ENCODE results near the gene TFF3.

TFF3 gene

DNA sequence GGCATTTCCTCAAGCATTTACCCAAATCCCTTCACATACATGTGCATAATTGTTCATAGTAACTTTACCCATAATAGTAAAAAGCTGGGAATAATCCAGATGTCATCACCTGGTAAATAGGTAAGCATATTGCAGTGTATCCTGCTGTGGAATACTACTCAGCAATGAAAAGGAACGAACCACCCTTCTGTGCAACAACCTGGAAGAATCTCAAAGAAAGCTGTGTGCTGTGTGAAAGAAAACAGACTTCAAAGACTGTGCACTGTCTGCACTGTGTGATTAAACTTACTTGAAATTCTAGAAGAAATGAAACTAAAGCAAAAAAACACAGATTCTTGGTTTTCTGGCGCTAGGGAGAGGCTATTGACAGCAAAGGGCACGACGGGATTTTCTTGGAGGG, 22.1 kb upstream of the TFF3 start:
- H3K9me3 ChIP-seq (ENCODE audit: low read depth, low read length), result no peaks in the 10 kb centered on the region
- TF ChIP-seq POLR2AphosphoS5 (IDR thresholded peaks at IDR 0.05; ENCODE audit: borderline replicate concordance, low read depth, low read length), result no peak
- DNase-seq (ENCODE audit: low read depth, low spot score), result no peak
- no peak overlapping the region for H3K9ac ChIP-seq (ENCODE audit: insufficient read length)
- no peaks in the 10 kb centered on the region for H3K36me3 ChIP-seq (ENCODE audit: insufficient read depth, low read length)
- no peak overlapping the region for H3K27ac ChIP-seq
- no peak overlapping the region for H3K4me3 ChIP-seq

GRCh38 chr21:42336054-42336453, 20.8 kb upstream of the TFF3 start:
- H3K4me3 ChIP-seq, result no peak overlapping the region
- H3K36me3 ChIP-seq (ENCODE audit: insufficient read depth, low read length), result no peaks in the 10 kb centered on the region
- no peak for DNase-seq (ENCODE audit: low read depth, low spot score)
- H3K9me3 ChIP-seq (ENCODE audit: low read depth, low read length), result no peaks in the 10 kb centered on the region
- H3K9ac ChIP-seq (ENCODE audit: insufficient read length), result no peak overlapping the region
- no peak overlapping the region for H3K27ac ChIP-seq
- TF ChIP-seq FOXP2 (optimal IDR thresholded peaks at IDR 0.05; ENCODE audit: control extremely low read depth, extremely low read length, insufficient read depth), result no peak

DNA sequence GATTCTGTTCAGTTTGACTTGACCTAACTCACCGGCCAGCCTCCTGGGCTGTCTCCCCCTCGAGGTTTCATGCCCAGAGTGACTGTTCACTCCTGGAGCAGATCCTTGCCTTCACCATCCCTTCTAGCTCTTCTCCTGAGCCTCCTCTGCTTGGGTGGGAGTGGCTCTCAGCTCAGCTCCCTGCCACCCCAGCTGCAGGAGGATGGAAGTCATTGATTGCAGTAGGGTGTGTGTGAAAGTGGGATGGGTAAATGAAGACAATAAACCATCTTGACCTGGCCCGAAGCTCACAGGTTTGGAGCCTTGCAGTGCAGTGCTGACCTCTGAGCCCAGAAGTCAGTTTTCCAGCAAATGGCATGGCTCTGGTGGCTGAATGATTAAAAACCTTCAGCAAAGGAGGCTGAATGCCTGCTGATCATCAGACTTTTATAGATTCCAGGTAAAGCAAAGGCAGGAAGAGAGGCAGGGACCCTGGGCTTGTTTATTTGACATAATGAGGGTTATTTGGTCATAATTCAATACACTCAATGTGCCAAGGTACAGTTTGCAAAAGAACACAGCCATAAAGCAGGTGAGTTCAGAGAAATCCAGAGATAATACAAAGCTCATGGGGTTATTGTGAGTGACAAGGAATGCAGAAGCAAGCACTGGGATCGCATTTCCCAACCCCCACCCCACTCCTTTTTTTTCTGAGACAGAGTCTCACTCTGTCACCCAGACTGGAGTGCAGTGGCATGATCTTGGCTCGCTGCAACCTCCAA, 17.5 kb upstream of the TFF3 start:
- DNase-seq (ENCODE audit: low read depth, low spot score), result no peak
- no peak overlapping the region for H3K9ac ChIP-seq (ENCODE audit: insufficient read length)
- no peaks in the 10 kb centered on the region for H3K36me3 ChIP-seq (ENCODE audit: insufficient read depth, low read length)
- H3K4me3 ChIP-seq, result no peak overlapping the region
- no peak overlapping the region for H3K27ac ChIP-seq
- H3K9me3 ChIP-seq (ENCODE audit: low read depth, low read length), result no peaks in the 10 kb centered on the region
- TF ChIP-seq EZH2 (IDR thresholded peaks at IDR 0.05) (no peak), FOXP2 (optimal IDR thresholded peaks at IDR 0.05; ENCODE audit: control extremely low read depth, extremely low read length, insufficient read depth) (no peak), POLR2AphosphoS5 (IDR thresholded peaks at IDR 0.05; ENCODE audit: borderline replicate concordance, low read depth, low read length) (no peak)

GRCh38 chr21:42331660-42332059, 16.5 kb upstream of the TFF3 start:
- Histone ChIP-seq H3K27ac (no peak overlapping the region), H3K36me3 (ENCODE audit: insufficient read depth, low read length) (no peaks in the 10 kb centered on the region), H3K9ac (ENCODE audit: insufficient read length) (no peak overlapping the region), H3K9me3 (ENCODE audit: low read depth, low read length) (no peaks in the 10 kb centered on the region), H3K4me3 (no peak overlapping the region)
- no peak for DNase-seq (ENCODE audit: low read depth, low spot score)
- TF ChIP-seq EZH2 (IDR thresholded peaks at IDR 0.05), result no peak
- no peak for TF ChIP-seq FOXP2 (optimal IDR thresholded peaks at IDR 0.05; ENCODE audit: control extremely low read depth, extremely low read length, insufficient read depth)
- TF ChIP-seq POLR2AphosphoS5 (IDR thresholded peaks at IDR 0.05; ENCODE audit: borderline replicate concordance, low read depth, low read length), result no peak

DNA sequence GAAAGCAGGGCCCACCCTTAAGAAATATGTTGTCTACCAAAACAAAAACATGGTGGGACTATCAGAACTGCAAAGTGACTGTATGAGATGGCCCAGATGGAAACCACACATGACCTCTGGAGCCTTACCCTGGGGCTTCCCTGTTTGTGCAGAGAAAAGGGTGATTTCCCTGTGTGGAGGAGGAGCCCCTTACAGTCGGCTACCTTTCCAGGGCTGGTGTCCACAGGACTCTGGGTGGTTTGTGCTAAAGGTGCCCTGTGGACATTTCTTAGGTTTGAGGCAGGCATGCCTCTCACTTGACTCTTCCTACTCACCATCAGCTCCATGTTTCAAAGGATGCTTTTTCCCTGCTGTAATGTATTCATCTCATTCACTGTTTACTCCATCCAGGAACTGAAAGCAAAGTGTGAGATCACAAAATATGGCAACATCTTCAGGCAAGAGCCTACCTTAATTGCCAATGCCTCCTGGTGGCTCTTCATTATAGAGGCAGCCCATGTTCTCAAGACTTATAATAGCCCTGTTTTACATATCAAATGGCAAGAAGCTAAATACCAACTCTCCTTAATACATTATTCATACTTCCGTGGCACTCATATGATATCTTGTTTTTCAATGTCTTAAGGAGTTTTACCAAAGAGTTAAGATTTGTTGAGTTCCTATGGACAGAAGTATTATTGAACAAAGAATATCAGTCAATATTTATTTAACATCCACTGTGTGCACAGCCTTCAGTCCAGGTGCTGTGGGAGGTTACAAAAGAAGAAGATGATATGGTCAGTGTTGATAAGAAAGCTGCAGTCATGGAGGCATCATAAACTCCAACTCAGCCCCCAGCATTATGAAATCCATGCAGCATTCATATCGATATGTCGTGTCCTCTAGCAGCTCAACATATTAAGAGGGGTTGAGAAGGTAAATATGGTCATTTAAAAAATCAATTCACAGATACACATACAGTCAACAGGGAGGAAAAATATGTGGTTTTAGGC, 15.5 kb upstream of the TFF3 start:
- no peak for TF ChIP-seq FOXP2 (optimal IDR thresholded peaks at IDR 0.05; ENCODE audit: control extremely low read depth, extremely low read length, insufficient read depth)
- TF ChIP-seq POLR2AphosphoS5 (IDR thresholded peaks at IDR 0.05; ENCODE audit: borderline replicate concordance, low read depth, low read length), result no peak
- no peak for TF ChIP-seq EZH2 (IDR thresholded peaks at IDR 0.05)
- no peak overlapping the region for H3K4me3 ChIP-seq
- no peak overlapping the region for H3K27ac ChIP-seq
- no peaks in the 10 kb centered on the region for H3K9me3 ChIP-seq (ENCODE audit: low read depth, low read length)
- no peaks in the 10 kb centered on the region for H3K36me3 ChIP-seq (ENCODE audit: insufficient read depth, low read length)
- no peak for DNase-seq (ENCODE audit: low read depth, low spot score)
- H3K9ac ChIP-seq (ENCODE audit: insufficient read length), result no peak overlapping the region

DNA sequence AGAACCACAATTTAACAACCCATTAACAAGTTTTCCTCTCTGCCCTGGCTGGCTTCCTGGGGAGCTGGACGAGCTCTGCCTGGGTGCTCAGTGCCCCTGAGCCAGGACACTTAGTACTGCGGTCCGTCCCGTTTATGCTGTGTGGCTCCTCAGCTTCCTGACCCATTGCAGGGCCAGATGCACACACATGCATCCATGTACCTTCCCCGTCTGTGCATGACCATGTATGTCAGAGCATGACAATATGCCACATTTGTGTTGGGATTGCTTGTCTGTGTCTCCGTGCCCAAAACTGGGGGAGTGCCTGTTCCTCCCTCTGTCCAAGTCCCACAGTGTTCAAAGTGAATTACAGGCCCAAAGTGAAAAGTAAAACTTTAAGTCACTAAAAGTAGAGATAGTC, 9.7 kb upstream of the TFF3 start:
- Histone ChIP-seq H3K9me3 (ENCODE audit: low read depth, low read length) (no peaks in the 10 kb centered on the region), H3K36me3 (ENCODE audit: insufficient read depth, low read length) (no peaks in the 10 kb centered on the region), H3K9ac (ENCODE audit: insufficient read length) (no peak overlapping the region), H3K4me3 (no peak overlapping the region), H3K27ac (no peak overlapping the region)
- no peak for DNase-seq (ENCODE audit: low read depth, low spot score)
- TF ChIP-seq EZH2 (IDR thresholded peaks at IDR 0.05), result no peak
- TF ChIP-seq POLR2AphosphoS5 (IDR thresholded peaks at IDR 0.05; ENCODE audit: borderline replicate concordance, low read depth, low read length), result no peak
- no peak for TF ChIP-seq FOXP2 (optimal IDR thresholded peaks at IDR 0.05; ENCODE audit: control extremely low read depth, extremely low read length, insufficient read depth)

GRCh38 chr21:42321845-42322244, 6.6 kb upstream of the TFF3 start:
- Histone ChIP-seq H3K9me3 (ENCODE audit: low read depth, low read length) (no peaks in the 10 kb centered on the region), H3K36me3 (ENCODE audit: insufficient read depth, low read length) (no peaks in the 10 kb centered on the region), H3K4me3 (no peak overlapping the region), H3K27ac (no peak overlapping the region), H3K9ac (ENCODE audit: insufficient read length) (no peak overlapping the region)
- TF ChIP-seq POLR2AphosphoS5 (IDR thresholded peaks at IDR 0.05; ENCODE audit: borderline replicate concordance, low read depth, low read length) (no peak), EZH2 (IDR thresholded peaks at IDR 0.05) (no peak)
- no peak for DNase-seq (ENCODE audit: low read depth, low spot score)

DNA sequence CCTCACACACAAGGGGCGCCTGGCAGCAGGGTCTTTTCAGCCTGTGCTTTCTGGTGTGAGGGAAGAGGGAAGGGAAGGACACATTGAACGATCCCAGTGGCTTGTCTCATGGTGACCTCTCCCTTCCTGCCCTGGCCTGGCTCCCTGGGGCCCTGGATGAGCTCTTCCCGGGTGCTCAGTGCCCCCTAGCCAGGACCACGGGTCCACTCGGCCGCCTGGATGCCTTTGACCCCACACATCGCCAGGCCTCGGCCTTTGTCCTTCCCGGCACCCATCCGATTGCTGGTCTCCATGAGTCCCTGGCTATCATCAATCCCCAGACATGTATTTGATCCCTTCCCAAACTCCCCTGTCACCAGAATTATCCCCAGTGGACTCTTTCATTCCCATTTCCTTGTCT, 6.0 kb upstream of the TFF3 start:
- Histone ChIP-seq H3K9me3 (ENCODE audit: low read depth, low read length) (no peaks in the 10 kb centered on the region), H3K9ac (ENCODE audit: insufficient read length) (no peak overlapping the region), H3K36me3 (ENCODE audit: insufficient read depth, low read length) (no peaks in the 10 kb centered on the region), H3K27ac (no peak overlapping the region), H3K4me3 (no peak overlapping the region)
- DNase-seq (ENCODE audit: low read depth, low spot score), result no peak
- TF ChIP-seq FOXP2 (optimal IDR thresholded peaks at IDR 0.05; ENCODE audit: control extremely low read depth, extremely low read length, insufficient read depth), result no peak
- no peak for TF ChIP-seq POLR2AphosphoS5 (IDR thresholded peaks at IDR 0.05; ENCODE audit: borderline replicate concordance, low read depth, low read length)
- TF ChIP-seq EZH2 (IDR thresholded peaks at IDR 0.05), result no peak

Measured in SK-N-MC (cell line).